Kidney epithelial cell (primary cell): ENCODE measurements around the gene KRR1. TPM values are rescaled to one million over a fixed set of nuclear protein-coding genes. Genes with fewer than 3 reads are reported as not detected.
A peak's percentile ranks its signal among the peaks of the same experiment; 100 is the strongest.

Experiments used
- DNase-seq: peaks from one replicate; pipeline ENCODE4 v3.0.0-alpha.2; 2010; ENCODE audit warnings: low read depth
- H3K27me3 ChIP-seq: 2 replicates; pipeline ENCODE4 v1.6.0; 2011; ENCODE audit warnings: low read length; ENCODE audit not compliant: control insufficient read depth, insufficient read depth
- H3K36me3 ChIP-seq: 2 replicates; pipeline ENCODE4 v1.5.1; 2011; ENCODE audit warnings: low read length; ENCODE audit not compliant: control insufficient read depth, insufficient read depth
- H3K4me3 ChIP-seq: 2 replicates; pipeline ENCODE4 v1.5.1; 2011; ENCODE audit warnings: low read depth, mild to moderate bottlenecking, control low read depth, low read length
- CTCF ChIP-seq: IDR thresholded peaks from 2 replicates; pipeline ENCODE4 v1.5.1; 2011; ENCODE audit warnings: mild to moderate bottlenecking, moderate library complexity, low read length, control low read depth, inconsistent platforms; ENCODE audit not compliant: insufficient read depth, poor library complexity, severe bottlenecking
- total RNA-seq: library from RNA; depleted of rRNA; stranded (reverse); fragments of >200 nt; gene quantifications from 2 replicates; pipeline ENCODE4 v1.2.3, GENCODE V29; 2015

The KRR1 gene
- total RNA-seq, 1 donor from 2014 or later, result 31.2 TPM

GRCh38 chr12:75483431-75483830 is 28.0 kb downstream of the KRR1 start:
- TF ChIP-seq CTCF, result no peak

GRCh38 chr12:75482646-75483045 is 28.8 kb downstream of the KRR1 start:
- no peak for DNase-seq

More at GRCh38 chr12:75483431-75483830, 28.0 kb downstream of the KRR1 start:
- Histone ChIP-seq H3K36me3 (no peaks in the 10 kb centered on the region), H3K4me3 (no peak overlapping the region), H3K27me3 (no peaks in the 10 kb centered on the region)
- DNase-seq, result no peak

GRCh38 chr12:75481774-75482173 is 29.6 kb downstream of the KRR1 start:
- Histone ChIP-seq H3K27me3 (no peaks in the 10 kb centered on the region), H3K4me3 (peak overlapping the region; percentile 34), H3K36me3 (no peaks in the 10 kb centered on the region)
- no peak for TF ChIP-seq CTCF
- no peak for DNase-seq

More at GRCh38 chr12:75482646-75483045, 28.8 kb downstream of the KRR1 start:
- H3K4me3 ChIP-seq, result no peak overlapping the region
- no peaks in the 10 kb centered on the region for H3K27me3 ChIP-seq
- TF ChIP-seq CTCF, result no peak
- no peaks in the 10 kb centered on the region for H3K36me3 ChIP-seq

- H3K36me3 ChIP-seq, result no peaks in the 10 kb centered on the region
- H3K27me3 ChIP-seq, result no peaks in the 10 kb centered on the region
- no peak for TF ChIP-seq CTCF
- peak overlapping the region; percentile 34 for H3K4me3 ChIP-seq
- DNase-seq, result no peak
Measured at GRCh38 chr12:75481013-75481705, 30.2 kb downstream of the KRR1 start.

- TF ChIP-seq CTCF, result no peak
- H3K36me3 ChIP-seq, result no peaks in the 10 kb centered on the region
- peak; percentile 97 for DNase-seq
Measured at GRCh38 chr12:75480469-75480949, 30.9 kb downstream of the KRR1 start, which contains the start of gene GLIPR1. TSS of gene GLIPR1 (plus strand) at chr12:75480755. CDS start at chr12:75480881, 126 bp downstream.

More at GRCh38 chr12:75480469-75480949, 30.9 kb downstream of the KRR1 start, which contains the start of gene GLIPR1:
- Histone ChIP-seq H3K27me3 (no peaks in the 10 kb centered on the region), H3K4me3 (peak within 1 kb of the TSS; percentile 34)
